ENCODE results near the gene GAK. TPM values are rescaled to one million over a fixed set of nuclear protein-coding genes. Genes with fewer than 3 reads are reported as not detected.

GAK gene
- total and polyA plus RNA-seq, 2 of the 13 experiments (the other 11 are each of a cell fraction or from before 2014, with no cell fraction given): 17.5 to 44.3 TPM

DNA sequence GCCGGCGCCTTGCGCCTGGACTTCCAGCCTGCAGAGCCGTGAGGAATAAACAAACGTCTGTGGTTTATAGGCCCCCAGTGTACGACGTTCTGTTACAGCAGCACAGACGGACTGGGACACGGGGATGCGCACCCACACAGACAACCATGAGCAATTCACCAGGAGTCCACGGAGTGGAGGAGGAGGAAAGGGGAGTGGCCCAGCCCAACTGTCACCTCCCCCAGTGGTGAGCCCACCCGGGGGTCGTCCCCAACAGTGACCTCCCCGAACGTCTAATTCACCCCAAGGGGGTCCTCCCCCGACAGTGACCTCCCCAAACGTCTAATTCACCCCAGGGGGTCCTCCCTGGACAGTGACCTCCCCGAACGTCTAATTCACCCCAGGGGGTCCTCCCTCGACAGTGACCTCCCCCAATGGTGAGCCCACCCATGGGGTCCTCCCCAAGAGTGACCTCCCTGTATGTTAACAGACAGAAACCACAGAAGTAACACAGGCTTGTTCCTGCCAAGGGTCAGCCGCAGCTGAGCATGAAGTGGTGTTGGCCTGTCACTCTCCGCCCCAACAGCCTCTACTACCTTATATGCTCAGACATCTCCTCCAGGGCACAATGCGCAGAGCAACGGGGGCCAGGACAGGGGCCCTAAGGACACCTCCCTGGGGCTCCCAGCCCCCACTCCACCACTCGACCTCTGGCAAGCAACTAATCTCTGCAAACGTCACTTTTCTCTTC is 6.2 kb downstream of the GAK start:
- in situ Hi-C loops (cut with HindIII; ENCODE audit: extremely low pct_ligation_motif_present, low pct_unique_long_range_greater_than_20kb) (no loop called here), intact Hi-C loops (cut with micrococcal nuclease; ENCODE audit: unreplicated experiment) (loop anchor here (1.0 kb wide), 1 partner anchor 61 kb away; the partner anchor contains the start of gene IDUA)
- Histone ChIP-seq H2AFZ (ENCODE audit: low read length) (no peak overlapping the region), H3K9ac (ENCODE audit: insufficient read depth, low read depth, low read length) (no peak overlapping the region), H3K9me3 (ENCODE audit: low read length) (no peaks in the 10 kb centered on the region), H3K27ac (ENCODE audit: extremely low read length, insufficient read depth, low read length) (no peak overlapping the region), H3K4me3 (replicated peaks in 1 of 3; ENCODE audit: insufficient read depth in 1 of 3, low read depth in 2 of 3, low read length in 3 of 3) (no peak overlapping the region), H3K4me2 (ENCODE audit: low read depth, low read length) (no peak overlapping the region), H4K20me1 (ENCODE audit: insufficient read depth, low read length) (peaks cover 28% of the 10 kb centered on the region), H3K36me3 (replicated peaks in 1 of 2; ENCODE audit: control insufficient read depth in 1 of 2, insufficient read depth in 2 of 2, low read length in 2 of 2) (peaks cover 0 to 13% of the 10 kb centered on the region in 2 experiments; a peak in 2 of 5 replicates), H3K4me1 (ENCODE audit: insufficient read depth, low read length) (peaks cover 28% of the 10 kb centered on the region), H3K79me2 (ENCODE audit: insufficient read depth, low read length) (peaks cover 75% of the 10 kb centered on the region), H3K27me3 (ENCODE audit: control insufficient read depth in 1 of 2, insufficient read depth in 2 of 2, low read length in 2 of 2) (no peaks in the 10 kb centered on the region; a peak in 1 of 5 replicates)
- ChIA-PET POLR2A (no interaction called here), CTCF (ENCODE audit: low intra/inter-chr PET ratio, low total read pairs) (interaction anchor here (0.9 kb wide), 1 partner anchor 61 kb away, joined by 5 read pairs; the partner anchor contains the start of gene IDUA)
- FAIRE-seq: no peak
- 92% methylated on average over 22 of the region's 26 CpGs for WGBS (ENCODE audit: low lambda C conversion rate)
- no TSS peak for BruUV-seq (replicated peaks)
- no peak for ATAC-seq
- no peak for DNase-seq (ENCODE audit: low spot score)
- TF ChIP-seq EP300 (IDR thresholded peaks at IDR 0.05; ENCODE audit: low read depth in 2 of 2, low read length in 2 of 2) (no peak), EP300 (CRISPR knock-in tag; IDR thresholded peaks at IDR 0.05; ENCODE audit: borderline replicate concordance) (no peak), MTA1 (CRISPR knock-in tag; IDR thresholded peaks at IDR 0.05; ENCODE audit: borderline replicate concordance) (no peak), ZNF576 (CRISPR knock-in tag; IDR thresholded peaks at IDR 0.05) (no peak), SIN3B (IDR thresholded peaks at IDR 0.05; ENCODE audit: low read length) (no peak), ZNF768 (CRISPR knock-in tag; IDR thresholded peaks at IDR 0.05) (no peak), ZNF629 (CRISPR knock-in tag; conservative IDR thresholded peaks at IDR 0.05) (no peak), RBM22 (optimal IDR thresholded peaks at IDR 0.05; ENCODE audit: low read length) (no peak), THRA (CRISPR knock-in tag; IDR thresholded peaks at IDR 0.05; ENCODE audit: borderline replicate concordance) (no peak), NFYC (CRISPR knock-in tag; IDR thresholded peaks at IDR 0.05) (no peak), ZNF746 (CRISPR knock-in tag; IDR thresholded peaks at IDR 0.05) (no peak), RBFOX2 (IDR thresholded peaks at IDR 0.05; ENCODE audit: low read depth, low read length) (no peak)
- TF ChIP-seq, protein P1, sequence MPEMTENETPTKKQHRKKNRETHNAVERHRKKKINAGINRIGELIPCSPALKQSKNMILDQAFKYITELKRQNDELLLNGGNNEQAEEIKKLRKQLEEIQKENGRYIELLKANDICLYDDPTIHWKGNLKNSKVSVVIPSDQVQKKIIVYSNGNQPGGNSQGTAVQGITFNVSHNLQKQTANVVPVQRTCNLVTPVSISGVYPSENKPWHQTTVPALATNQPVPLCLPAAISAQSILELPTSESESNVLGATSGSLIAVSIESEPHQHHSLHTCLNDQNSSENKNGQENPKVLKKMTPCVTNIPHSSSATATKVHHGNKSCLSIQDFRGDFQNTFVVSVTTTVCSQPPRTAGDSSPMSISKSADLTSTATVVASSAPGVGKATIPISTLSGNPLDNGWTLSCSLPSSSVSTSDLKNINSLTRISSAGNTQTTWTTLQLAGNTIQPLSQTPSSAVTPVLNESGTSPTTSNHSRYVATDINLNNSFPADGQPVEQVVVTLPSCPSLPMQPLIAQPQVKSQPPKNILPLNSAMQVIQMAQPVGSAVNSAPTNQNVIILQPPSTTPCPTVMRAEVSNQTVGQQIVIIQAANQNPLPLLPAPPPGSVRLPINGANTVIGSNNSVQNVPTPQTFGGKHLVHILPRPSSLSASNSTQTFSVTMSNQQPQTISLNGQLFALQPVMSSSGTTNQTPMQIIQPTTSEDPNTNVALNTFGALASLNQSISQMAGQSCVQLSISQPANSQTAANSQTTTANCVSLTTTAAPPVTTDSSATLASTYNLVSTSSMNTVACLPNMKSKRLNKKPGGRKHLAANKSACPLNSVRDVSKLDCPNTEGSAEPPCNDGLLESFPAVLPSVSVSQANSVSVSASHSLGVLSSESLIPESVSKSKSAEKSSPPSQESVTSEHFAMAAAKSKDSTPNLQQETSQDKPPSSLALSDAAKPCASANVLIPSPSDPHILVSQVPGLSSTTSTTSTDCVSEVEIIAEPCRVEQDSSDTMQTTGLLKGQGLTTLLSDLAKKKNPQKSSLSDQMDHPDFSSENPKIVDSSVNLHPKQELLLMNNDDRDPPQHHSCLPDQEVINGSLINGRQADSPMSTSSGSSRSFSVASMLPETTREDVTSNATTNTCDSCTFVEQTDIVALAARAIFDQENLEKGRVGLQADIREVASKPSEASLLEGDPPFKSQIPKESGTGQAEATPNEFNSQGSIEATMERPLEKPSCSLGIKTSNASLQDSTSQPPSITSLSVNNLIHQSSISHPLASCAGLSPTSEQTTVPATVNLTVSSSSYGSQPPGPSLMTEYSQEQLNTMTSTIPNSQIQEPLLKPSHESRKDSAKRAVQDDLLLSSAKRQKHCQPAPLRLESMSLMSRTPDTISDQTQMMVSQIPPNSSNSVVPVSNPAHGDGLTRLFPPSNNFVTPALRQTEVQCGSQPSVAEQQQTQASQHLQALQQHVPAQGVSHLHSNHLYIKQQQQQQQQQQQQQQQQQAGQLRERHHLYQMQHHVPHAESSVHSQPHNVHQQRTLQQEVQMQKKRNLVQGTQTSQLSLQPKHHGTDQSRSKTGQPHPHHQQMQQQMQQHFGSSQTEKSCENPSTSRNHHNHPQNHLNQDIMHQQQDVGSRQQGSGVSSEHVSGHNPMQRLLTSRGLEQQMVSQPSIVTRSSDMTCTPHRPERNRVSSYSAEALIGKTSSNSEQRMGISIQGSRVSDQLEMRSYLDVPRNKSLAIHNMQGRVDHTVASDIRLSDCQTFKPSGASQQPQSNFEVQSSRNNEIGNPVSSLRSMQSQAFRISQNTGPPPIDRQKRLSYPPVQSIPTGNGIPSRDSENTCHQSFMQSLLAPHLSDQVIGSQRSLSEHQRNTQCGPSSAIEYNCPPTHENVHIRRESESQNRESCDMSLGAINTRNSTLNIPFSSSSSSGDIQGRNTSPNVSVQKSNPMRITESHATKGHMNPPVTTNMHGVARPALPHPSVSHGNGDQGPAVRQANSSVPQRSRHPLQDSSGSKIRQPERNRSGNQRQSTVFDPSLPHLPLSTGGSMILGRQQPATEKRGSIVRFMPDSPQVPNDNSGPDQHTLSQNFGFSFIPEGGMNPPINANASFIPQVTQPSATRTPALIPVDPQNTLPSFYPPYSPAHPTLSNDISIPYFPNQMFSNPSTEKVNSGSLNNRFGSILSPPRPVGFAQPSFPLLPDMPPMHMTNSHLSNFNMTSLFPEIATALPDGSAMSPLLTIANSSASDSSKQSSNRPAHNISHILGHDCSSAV (CRISPR knock-in tag; IDR thresholded peaks at IDR 0.05; ENCODE audit: borderline replicate concordance): no peak
